ENCODE data around the gene PROZ.
"Not testable (repeated sequence)": the region's sequence is repeated elsewhere in the genome, so short reads cannot be mapped to it uniquely, and the experiment has no call there.

The PROZ gene

GRCh38 chr13:113157206-113157928 lies 1.1 kb upstream of the PROZ start:
- DNase-seq (ENCODE audit: low read depth in 2 of 2), result no peak

GRCh38 chr13:113158946-113159345 lies 498 bp downstream of the PROZ start:
- no peak for DNase-seq (ENCODE audit: low read depth in 2 of 2)

GRCh38 chr13:113159701-113160100 lies 1.3 kb downstream of the PROZ start:
- DNase-seq (ENCODE audit: low read depth in 2 of 2), result no peak

GRCh38 chr13:113160983-113161382 lies 2.5 kb downstream of the PROZ start:
- DNase-seq (ENCODE audit: low read depth in 2 of 2), result no peak

- DNase-seq (ENCODE audit: low read depth in 2 of 2), result no peak
Measured at GRCh38 chr13:113161433-113161832, 3.0 kb downstream of the PROZ start.

GRCh38 chr13:113161975-113162374 lies 3.5 kb downstream of the PROZ start:
- DNase-seq (ENCODE audit: low read depth in 2 of 2), result not testable (repeated sequence)

GRCh38 chr13:113162783-113163685 lies 4.6 kb downstream of the PROZ start:
- DNase-seq (ENCODE audit: low read depth in 2 of 2), result no peak

GRCh38 chr13:113164492-113164891 lies 6.0 kb downstream of the PROZ start:
- no peak for DNase-seq (ENCODE audit: low read depth in 2 of 2)

GRCh38 chr13:113166266-113166665 lies 7.8 kb downstream of the PROZ start:
- no peak for DNase-seq (ENCODE audit: low read depth in 2 of 2)

- no peak for DNase-seq (ENCODE audit: low read depth in 2 of 2)
Measured at GRCh38 chr13:113166681-113167080, 8.2 kb downstream of the PROZ start.

- no peak for DNase-seq (ENCODE audit: low read depth in 2 of 2)
Measured at GRCh38 chr13:113167155-113167554, 8.7 kb downstream of the PROZ start.

- DNase-seq (ENCODE audit: low read depth in 2 of 2), result no peak
Measured at GRCh38 chr13:113167575-113167974, 9.1 kb downstream of the PROZ start.

GRCh38 chr13:113168211-113168610 lies 9.8 kb downstream of the PROZ start:
- DNase-seq (ENCODE audit: low read depth in 2 of 2), result no peak

GRCh38 chr13:113169277-113170272 lies 11.1 kb downstream of the PROZ start:
- no peak for DNase-seq (ENCODE audit: low read depth in 2 of 2)

- no peak for DNase-seq (ENCODE audit: low read depth in 2 of 2)
Measured at GRCh38 chr13:113170511-113170910, 12.1 kb downstream of the PROZ start.

GRCh38 chr13:113171250-113172125 lies 13.0 kb downstream of the PROZ start:
- DNase-seq (ENCODE audit: low read depth in 2 of 2), result no peak

GRCh38 chr13:113172419-113172926 lies 14.0 kb downstream of the PROZ start:
- DNase-seq (ENCODE audit: low read depth in 2 of 2), result no peak

GRCh38 chr13:113176280-113176679 lies 17.8 kb downstream of the PROZ start:
- no peak for DNase-seq (ENCODE audit: low read depth in 2 of 2)

GRCh38 chr13:113176822-113177221 lies 18.4 kb downstream of the PROZ start:
- no peak for DNase-seq (ENCODE audit: low read depth in 2 of 2)

GRCh38 chr13:113178070-113178895 lies 19.8 kb downstream of the PROZ start:
- DNase-seq (ENCODE audit: low read depth in 2 of 2), result no peak
